HepG2 (cell line): ENCODE results near the gene SRSF2. TPM values are rescaled to one million over a fixed set of nuclear protein-coding genes. Genes with fewer than 3 reads are reported as not detected.

ENCODE experiments used
- ELF4 ChIP-seq: sonication (generic); formaldehyde crosslinking; IDR thresholded peaks from 2 replicates; pipeline ENCODE4 v1.5.0; 2020; ENCODE audit warnings: missing genetic modification reagents, mild to moderate bottlenecking, moderate library complexity, borderline replicate concordance
- TSC22D2 ChIP-seq: sonication (generic); formaldehyde crosslinking; IDR thresholded peaks from 2 replicates; pipeline ENCODE4 v1.5.1; 2020; ENCODE audit warnings: missing genetic modification reagents, mild to moderate bottlenecking, borderline replicate concordance
- ZFP36L1 ChIP-seq: sonication (generic); formaldehyde crosslinking; IDR thresholded peaks from 2 replicates; pipeline ENCODE4 v1.8.0; 2022; ENCODE audit warnings: mild to moderate bottlenecking, missing genetic modification reagents, moderate library complexity
- ZNF709 ChIP-seq: sonication (generic); formaldehyde crosslinking; IDR thresholded peaks from 2 replicates; pipeline ENCODE4 v1.5.0; 2020; ENCODE audit warnings: mild to moderate bottlenecking, missing genetic modification reagents
- polyA plus RNA-seq, 8 experiments: library from polyadenylated mRNA; depleted of rRNA in 3 of 8; stranded (reverse) in 7 of 8; unstranded in 1 of 8; fragments of >200 nt; fragmentation: Illumina TruSeq in 4 of 8; extraction: Trizol in 4 of 8; gene quantifications; 2 replicates each; pipeline versions ENCODE4 v1.2.1 to v1.2.3, GENCODE V29; 2011 to 2016; ENCODE audit warnings: low read depth in 4 of 8, missing spikeins in 1 of 8, mixed read lengths in 1 of 8; ENCODE audit not compliant: insufficient read depth in 1 of 8
- total RNA-seq, 5 experiments: library from RNA; depleted of rRNA; stranded (reverse); fragments of >200 nt; fragmentation: Illumina TruSeq; extraction: Trizol; gene quantifications; 2 replicates each; pipeline ENCODE4 v1.2.3, GENCODE V29; 2016; ENCODE audit warnings: low read depth in 1 of 5
- TF ChIP-seq, protein P1 (sequence below), 2 experiments: sonication (generic) in 1 of 2; formaldehyde crosslinking in 1 of 2; IDR thresholded peaks; 2 replicates each; pipeline versions ENCODE4 v1.6.1 to v1.9.0; 2014 to 2022; ENCODE audit warnings: antibody characterized with exemption in 1 of 2, borderline replicate concordance in 1 of 2, inconsistent platforms in 1 of 2, low read depth in 1 of 2, missing genetic modification reagents in 1 of 2
- TF ChIP-seq, protein P2 (sequence below): sonication (generic); formaldehyde crosslinking; IDR thresholded peaks from 2 replicates; pipeline ENCODE4 v1.8.0; 2022; ENCODE audit warnings: mild to moderate bottlenecking, missing genetic modification reagents, moderate library complexity
- TF ChIP-seq, protein P3 (sequence below): sonication (generic); formaldehyde crosslinking; IDR thresholded peaks from 2 replicates; pipeline ENCODE4 v1.9.0; 2021; ENCODE audit warnings: missing genetic modification reagents, borderline replicate concordance
- TF ChIP-seq, protein P4 (sequence below): sonication (generic); formaldehyde crosslinking; IDR thresholded peaks from 2 replicates; pipeline ENCODE4 v1.4.0; 2020; ENCODE audit warnings: mild to moderate bottlenecking, missing genetic modification reagents, borderline replicate concordance

The SRSF2 gene
- total and polyA plus RNA-seq, 2 of the 13 experiments (the other 11 are each of a cell fraction or from before 2014, with no cell fraction given) = 306 to 319 TPM

DNA sequence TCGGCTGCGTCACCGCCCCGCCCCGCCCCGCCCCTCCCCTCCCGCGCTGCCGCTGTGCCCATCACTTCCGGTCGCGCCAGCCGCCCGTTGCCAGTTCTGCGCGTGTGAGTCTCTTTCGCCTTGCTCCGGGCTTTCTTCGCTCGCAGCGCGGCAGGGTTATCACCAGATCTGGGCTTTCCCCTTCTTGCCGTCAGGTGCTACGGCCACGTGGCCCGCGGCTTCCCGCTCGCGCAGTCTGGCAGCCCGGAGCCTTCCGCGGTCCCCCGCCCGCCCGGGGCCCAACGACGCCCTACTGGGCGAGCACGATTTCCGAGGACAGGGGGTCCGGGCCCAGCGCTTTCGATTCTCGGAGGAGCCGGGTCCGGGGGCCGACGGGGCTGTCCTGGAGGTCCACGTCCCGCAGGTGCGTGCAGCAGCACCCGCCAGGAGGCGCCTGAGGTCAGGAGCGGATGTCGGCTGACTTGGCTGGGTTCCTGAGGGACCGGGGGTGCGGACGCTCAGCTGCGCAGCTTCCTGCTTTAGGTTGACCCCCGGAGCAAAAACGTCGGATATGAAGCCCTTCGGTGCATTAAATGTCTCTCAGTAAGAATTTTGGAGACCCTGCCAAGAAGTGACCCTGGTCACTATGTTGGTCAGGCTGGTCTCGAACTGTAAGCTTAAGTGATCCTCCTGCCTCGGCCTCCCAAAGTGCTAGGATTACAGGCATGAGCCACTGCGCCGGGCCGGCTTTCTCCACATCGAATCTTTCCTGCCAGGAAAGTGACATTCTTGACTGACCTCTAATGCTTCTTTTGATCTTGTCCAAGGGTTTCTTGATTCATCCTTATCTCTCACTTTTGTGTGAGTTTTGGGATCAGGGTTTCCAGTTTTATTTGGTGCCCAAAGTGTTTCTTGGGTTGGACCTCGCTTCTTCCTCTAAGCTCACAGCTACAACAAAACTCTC is 10.1 kb downstream of the SRSF2 start, which contains the start of gene METTL23 (continued):
- TF ChIP-seq, protein P1, sequence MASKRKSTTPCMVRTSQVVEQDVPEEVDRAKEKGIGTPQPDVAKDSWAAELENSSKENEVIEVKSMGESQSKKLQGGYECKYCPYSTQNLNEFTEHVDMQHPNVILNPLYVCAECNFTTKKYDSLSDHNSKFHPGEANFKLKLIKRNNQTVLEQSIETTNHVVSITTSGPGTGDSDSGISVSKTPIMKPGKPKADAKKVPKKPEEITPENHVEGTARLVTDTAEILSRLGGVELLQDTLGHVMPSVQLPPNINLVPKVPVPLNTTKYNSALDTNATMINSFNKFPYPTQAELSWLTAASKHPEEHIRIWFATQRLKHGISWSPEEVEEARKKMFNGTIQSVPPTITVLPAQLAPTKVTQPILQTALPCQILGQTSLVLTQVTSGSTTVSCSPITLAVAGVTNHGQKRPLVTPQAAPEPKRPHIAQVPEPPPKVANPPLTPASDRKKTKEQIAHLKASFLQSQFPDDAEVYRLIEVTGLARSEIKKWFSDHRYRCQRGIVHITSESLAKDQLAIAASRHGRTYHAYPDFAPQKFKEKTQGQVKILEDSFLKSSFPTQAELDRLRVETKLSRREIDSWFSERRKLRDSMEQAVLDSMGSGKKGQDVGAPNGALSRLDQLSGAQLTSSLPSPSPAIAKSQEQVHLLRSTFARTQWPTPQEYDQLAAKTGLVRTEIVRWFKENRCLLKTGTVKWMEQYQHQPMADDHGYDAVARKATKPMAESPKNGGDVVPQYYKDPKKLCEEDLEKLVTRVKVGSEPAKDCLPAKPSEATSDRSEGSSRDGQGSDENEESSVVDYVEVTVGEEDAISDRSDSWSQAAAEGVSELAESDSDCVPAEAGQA (IDR thresholded peaks at IDR 0.05; ENCODE audit: low read depth) = no peak
- TF ChIP-seq, protein P1 (CRISPR knock-in tag; IDR thresholded peaks at IDR 0.05; ENCODE audit: borderline replicate concordance) = no peak
- TF ChIP-seq ZFP36L1 (CRISPR knock-in tag) = 0 out of 2 replicates have a peak, but pooled peaks have one; percentile 7
- TF ChIP-seq, protein P2, sequence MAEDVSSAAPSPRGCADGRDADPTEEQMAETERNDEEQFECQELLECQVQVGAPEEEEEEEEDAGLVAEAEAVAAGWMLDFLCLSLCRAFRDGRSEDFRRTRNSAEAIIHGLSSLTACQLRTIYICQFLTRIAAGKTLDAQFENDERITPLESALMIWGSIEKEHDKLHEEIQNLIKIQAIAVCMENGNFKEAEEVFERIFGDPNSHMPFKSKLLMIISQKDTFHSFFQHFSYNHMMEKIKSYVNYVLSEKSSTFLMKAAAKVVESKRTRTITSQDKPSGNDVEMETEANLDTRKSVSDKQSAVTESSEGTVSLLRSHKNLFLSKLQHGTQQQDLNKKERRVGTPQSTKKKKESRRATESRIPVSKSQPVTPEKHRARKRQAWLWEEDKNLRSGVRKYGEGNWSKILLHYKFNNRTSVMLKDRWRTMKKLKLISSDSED (CRISPR knock-in tag) = no peak; the same call in 1 of the 2 replicates
- TF ChIP-seq, protein P3, sequence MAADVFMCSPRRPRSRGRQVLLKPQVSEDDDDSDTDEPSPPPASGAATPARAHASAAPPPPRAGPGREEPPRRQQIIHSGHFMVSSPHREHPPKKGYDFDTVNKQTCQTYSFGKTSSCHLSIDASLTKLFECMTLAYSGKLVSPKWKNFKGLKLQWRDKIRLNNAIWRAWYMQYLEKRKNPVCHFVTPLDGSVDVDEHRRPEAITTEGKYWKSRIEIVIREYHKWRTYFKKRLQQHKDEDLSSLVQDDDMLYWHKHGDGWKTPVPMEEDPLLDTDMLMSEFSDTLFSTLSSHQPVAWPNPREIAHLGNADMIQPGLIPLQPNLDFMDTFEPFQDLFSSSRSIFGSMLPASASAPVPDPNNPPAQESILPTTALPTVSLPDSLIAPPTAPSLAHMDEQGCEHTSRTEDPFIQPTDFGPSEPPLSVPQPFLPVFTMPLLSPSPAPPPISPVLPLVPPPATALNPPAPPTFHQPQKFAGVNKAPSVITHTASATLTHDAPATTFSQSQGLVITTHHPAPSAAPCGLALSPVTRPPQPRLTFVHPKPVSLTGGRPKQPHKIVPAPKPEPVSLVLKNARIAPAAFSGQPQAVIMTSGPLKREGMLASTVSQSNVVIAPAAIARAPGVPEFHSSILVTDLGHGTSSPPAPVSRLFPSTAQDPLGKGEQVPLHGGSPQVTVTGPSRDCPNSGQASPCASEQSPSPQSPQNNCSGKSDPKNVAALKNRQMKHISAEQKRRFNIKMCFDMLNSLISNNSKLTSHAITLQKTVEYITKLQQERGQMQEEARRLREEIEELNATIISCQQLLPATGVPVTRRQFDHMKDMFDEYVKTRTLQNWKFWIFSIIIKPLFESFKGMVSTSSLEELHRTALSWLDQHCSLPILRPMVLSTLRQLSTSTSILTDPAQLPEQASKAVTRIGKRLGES (CRISPR knock-in tag) = no peak
- TF ChIP-seq ELF4 = no peak; the same call in 1 of the 2 replicates
- 0 out of 2 replicates have a peak, but pooled peaks have one; percentile 16 for TF ChIP-seq TSC22D2 (CRISPR knock-in tag)
- TF ChIP-seq, protein P4, sequence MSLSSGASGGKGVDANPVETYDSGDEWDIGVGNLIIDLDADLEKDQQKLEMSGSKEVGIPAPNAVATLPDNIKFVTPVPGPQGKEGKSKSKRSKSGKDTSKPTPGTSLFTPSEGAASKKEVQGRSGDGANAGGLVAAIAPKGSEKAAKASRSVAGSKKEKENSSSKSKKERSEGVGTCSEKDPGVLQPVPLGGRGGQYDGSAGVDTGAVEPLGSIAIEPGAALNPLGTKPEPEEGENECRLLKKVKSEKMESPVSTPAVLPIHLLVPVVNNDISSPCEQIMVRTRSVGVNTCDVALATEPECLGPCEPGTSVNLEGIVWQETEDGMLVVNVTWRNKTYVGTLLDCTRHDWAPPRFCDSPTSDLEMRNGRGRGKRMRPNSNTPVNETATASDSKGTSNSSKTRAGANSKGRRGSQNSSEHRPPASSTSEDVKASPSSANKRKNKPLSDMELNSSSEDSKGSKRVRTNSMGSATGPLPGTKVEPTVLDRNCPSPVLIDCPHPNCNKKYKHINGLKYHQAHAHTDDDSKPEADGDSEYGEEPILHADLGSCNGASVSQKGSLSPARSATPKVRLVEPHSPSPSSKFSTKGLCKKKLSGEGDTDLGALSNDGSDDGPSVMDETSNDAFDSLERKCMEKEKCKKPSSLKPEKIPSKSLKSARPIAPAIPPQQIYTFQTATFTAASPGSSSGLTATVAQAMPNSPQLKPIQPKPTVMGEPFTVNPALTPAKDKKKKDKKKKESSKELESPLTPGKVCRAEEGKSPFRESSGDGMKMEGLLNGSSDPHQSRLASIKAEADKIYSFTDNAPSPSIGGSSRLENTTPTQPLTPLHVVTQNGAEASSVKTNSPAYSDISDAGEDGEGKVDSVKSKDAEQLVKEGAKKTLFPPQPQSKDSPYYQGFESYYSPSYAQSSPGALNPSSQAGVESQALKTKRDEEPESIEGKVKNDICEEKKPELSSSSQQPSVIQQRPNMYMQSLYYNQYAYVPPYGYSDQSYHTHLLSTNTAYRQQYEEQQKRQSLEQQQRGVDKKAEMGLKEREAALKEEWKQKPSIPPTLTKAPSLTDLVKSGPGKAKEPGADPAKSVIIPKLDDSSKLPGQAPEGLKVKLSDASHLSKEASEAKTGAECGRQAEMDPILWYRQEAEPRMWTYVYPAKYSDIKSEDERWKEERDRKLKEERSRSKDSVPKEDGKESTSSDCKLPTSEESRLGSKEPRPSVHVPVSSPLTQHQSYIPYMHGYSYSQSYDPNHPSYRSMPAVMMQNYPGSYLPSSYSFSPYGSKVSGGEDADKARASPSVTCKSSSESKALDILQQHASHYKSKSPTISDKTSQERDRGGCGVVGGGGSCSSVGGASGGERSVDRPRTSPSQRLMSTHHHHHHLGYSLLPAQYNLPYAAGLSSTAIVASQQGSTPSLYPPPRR (CRISPR knock-in tag) = peak; percentile 15; the same call in 1 of the 2 replicates
- peak; percentile 91 for TF ChIP-seq ZNF709
